GM21423 (cell line): ENCODE measurements around the gene FADS6.
"Not testable (repeated sequence)": the region's sequence is repeated elsewhere in the genome, so short reads cannot be mapped to it uniquely, and the experiment has no call there.

Experiments
- ATAC-seq: cut with Tn5 transposase; IDR thresholded peaks from one replicate; pipeline ENCODE4 v1.9.1; 2021; ENCODE audit warnings: mild to moderate bottlenecking, moderate library complexity; ENCODE audit not compliant: unreplicated experiment

The FADS6 gene

DNA sequence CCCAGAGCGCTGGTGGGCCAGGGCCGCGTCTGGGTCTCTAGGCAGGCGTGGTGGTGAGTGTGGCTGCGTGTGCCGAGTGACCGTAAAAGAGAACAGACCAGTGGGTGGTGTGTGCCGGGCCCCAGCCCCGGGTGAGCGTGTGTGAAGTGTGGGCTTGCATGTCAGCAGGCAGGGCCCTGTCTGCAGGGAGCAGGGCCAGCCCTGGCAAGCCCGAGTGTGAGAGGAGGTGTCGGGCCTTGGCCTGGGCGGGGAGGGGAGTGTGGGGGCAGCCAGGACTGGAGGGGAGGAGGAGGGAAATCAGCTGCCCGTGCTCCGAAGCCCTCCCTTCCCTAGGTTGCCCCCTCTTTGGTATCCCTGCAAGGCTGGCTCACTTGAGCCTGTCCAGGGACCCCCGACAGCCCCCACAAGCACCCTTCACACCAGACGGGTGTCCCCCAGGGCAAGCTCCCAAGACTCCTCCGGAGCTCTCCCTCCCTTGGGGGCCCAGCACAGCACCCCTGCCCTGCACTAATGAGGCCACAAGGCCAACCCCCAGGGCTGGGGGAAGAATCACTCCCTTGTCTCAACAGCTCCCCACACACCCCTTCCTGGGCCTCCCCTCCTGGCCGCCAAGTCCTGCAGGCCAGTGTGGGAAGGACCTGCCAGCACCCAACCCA lies 27.7 kb upstream of the FADS6 start:
- no peak for ATAC-seq

DNA sequence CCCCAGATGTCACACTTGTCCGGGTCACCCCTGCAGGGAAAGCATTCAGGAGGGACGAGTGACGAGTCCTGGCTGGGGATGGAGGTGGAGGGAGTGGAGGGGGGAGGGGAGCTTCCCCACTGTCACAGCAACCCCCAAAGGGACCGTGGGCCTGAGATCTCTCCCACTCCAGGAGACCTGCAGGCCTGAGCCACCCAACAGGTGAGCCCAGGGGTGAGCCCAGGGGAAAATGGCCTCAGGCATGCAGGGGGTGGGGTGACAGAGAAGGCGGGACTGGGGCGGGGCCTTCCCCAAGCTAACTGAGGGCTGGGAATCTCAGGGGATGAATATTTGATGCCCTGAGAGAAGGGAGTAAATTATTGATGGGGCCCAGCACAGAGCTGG lies 27.2 kb upstream of the FADS6 start:
- ATAC-seq: no peak

DNA sequence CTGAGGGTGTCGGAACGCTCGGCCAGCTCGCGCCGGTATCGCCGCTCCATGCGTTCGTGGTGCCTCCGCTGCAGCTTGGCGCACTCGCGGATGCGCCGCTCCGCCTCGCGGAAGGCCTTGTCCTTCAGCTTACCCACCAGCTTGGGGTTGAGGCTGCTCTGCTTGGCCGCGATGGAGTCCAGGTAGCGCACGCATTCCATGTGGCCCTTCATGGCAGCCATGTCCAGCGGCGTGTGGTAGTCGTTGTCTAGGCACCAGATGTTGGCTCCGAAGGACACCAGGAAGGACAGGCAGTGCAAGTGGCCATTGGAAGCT lies 26.8 kb upstream of the FADS6 start:
- ATAC-seq: no peak

- ATAC-seq: no peak
Measured at GRCh38 chr17:74919440-74920305, 26.2 kb upstream of the FADS6 start.

- no peak for ATAC-seq
Measured at GRCh38 chr17:74918906-74919305, 25.5 kb upstream of the FADS6 start.

DNA sequence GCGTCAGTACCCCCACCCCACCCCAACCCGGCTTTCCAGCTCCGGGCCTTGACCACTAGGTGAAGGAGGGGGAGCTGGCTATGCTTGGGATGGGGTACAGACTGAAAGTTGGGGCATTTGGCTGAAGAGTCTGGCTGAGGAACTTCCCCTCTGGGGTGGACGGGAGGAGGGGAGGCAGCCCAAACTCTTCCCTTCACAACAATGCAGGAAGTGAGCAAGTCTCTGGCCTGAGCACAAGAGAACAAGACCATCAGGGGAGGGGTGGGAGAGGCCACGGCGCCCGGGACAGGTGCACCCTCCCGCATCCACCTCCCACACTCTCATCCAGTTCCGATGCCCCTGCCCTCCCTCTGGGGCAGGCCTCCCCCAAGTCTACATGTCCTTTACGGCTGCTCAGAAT lies 24.0 kb upstream of the FADS6 start:
- no peak for ATAC-seq

DNA sequence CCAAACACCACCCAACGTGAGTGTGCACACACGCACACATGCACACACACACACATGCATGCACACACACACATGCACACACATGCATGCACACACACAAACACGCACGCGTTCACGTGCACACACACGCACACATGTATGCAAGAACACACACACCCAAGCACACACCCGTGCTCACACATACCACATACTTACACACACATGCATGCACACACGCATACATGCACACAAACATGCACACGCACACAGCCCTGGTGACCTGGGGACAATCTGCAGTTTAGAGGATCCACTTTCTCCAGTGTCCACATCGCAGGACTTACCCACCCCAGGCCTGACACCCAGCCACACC lies 23.4 kb upstream of the FADS6 start:
- ATAC-seq: no peak

DNA sequence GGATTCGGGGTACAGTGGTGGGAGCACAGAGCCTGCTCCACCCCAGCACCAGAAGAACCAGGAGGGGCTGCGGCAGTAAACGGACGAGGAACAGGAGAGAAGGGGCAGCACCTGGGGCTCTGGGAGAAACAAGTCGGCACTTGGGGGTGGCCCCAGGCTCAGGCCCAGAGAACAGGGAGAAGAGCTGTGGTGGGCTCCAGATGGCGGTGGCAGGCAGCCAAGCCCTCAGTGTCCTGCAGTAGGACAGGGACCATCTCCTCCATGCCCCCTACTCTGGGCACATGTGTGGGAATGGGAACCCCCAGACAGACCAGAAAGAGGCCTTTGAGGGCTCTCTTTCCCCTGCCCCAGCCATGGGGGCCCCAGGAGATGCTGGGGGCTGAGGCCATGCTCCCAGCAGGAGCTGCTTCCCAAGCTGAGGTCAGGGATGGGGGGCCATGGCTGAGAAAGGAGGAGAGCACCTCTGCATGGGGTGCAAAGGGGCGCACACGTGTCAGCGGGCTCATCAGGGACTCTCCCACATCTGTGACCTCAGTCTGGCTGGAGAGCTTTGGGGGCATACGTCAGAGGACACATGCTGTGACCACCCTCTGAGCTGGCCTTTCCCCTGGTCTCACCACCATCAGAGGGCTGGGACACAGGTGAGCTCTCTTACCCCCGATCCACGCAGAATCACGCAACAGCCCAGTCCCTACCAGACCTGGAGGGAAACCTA lies 22.9 kb upstream of the FADS6 start:
- ATAC-seq: no peak

DNA sequence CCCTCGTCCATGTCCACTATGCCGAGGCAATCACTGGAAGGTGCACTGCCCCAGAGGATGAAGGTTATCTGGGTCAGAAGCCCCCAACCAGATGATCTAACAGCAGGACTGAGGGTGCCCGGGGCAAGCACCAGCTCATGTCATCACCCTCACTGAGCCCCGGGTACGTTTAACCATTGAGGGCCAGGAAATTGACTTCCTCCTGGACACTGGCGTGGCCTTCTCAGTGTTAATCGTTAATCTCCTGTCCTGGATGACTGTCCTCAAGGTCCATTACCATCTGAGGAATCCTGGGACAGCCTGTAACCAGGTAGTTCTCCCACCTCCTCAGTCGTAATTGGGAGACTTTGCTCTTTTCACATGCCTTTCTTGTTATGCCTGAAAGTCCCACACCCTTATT lies 18.0 kb upstream of the FADS6 start:
- not testable (repeated sequence) for ATAC-seq

GRCh38 chr17:74909097-74909496 lies 15.7 kb upstream of the FADS6 start:
- not testable (repeated sequence) for ATAC-seq

DNA sequence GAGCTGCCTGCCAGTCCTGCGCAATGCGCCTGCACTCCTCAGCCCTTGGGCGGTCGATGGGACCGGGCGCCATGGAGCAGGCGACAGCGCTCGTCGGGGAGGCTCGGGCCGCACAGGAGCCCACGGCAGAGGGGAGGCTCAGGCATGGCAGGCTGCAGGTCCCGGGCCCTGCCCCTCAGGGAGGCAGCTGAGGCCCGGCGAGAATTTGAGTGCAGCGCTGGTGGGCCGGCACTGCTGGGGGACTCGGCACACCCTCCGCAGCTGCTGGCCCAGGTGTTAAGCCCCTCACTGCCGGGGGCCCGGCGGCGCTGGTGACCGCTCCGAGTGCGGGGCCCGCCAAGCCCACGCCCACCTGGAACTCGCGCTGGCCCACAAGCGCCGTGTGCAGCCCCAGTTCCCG lies 13.6 kb upstream of the FADS6 start:
- ATAC-seq: no peak

DNA sequence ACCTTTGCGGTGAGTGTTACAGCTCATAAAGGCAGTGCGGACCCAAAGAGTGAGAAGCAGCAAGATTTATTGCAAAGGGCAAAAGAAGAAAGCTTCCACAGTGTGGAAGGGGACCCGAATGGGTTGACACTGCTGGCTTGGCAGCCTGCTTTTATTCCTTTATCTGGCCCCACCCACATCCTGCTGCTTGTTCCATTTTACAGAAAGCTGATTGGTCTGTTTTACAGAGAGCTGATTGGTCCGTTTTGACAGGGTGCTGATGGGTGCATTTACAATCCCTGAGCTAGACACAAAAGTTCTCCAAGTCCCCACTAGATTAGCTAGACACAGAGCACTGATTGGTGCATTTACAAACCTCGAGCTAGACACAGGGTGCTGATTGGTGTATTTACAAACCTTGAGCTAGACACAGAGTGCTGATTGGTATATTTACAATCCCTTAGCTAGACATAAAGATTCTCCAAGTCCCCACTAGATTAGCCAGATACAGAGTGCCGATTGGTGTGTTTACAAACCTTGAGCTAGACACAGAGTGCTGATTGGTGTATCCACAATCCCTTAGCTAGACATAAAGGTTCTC lies 12.9 kb upstream of the FADS6 start:
- ATAC-seq: not testable (repeated sequence)

GRCh38 chr17:74904687-74905409 lies 11.4 kb upstream of the FADS6 start:
- no peak for ATAC-seq

GRCh38 chr17:74903671-74904070 lies 10.2 kb upstream of the FADS6 start:
- no peak for ATAC-seq

- no peak for ATAC-seq
Measured at GRCh38 chr17:74903034-74903433, 9.6 kb upstream of the FADS6 start.

- ATAC-seq: no peak
Measured at GRCh38 chr17:74901353-74902135, 8.1 kb upstream of the FADS6 start.

DNA sequence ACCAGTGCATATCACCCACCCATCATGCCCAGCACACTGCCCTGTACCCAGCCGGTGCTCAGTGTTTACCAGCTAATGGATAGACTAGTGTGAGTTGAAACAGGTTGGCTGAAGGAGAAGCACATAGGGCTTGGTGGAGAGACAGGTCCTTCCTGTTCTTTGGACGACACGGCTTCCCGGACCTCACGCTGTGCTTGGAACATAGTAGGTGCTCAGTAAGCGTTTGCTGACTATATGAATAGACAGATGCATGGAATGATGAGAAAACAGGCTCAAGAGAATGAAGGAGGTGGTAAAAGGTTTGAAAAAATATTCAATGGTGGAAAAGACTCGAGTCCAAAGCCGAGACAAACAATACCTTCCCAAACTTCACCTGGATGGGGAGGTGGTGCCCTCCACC lies 6.8 kb upstream of the FADS6 start:
- ATAC-seq: no peak

DNA sequence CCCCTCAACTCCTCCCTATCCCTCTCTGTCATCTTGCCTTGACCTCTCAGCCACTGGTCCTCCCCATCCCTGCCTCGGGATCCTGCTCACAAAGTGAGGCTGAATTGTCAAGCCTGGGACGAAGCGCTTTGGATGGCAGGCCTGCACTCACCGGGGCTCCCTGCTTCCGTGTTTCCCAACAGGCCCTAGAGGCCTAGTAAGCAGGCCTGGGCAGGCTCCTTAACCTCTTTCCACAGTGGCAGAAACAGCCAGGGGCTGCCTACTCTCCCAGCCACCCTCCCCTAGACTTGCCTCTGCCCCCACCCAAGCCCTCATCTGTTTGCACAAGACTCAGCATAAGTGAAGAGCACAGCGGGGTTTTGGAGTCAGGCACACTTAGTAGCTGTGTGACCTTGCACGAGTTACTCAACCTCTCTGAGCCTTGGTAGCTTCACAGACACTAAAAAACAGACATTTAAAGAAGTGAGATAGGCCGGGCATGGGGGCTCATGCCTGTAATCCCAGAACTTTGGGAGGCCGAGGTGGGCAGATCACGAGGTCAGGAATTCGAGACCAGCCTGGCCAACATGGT lies 5.0 kb upstream of the FADS6 start:
- no peak for ATAC-seq

DNA sequence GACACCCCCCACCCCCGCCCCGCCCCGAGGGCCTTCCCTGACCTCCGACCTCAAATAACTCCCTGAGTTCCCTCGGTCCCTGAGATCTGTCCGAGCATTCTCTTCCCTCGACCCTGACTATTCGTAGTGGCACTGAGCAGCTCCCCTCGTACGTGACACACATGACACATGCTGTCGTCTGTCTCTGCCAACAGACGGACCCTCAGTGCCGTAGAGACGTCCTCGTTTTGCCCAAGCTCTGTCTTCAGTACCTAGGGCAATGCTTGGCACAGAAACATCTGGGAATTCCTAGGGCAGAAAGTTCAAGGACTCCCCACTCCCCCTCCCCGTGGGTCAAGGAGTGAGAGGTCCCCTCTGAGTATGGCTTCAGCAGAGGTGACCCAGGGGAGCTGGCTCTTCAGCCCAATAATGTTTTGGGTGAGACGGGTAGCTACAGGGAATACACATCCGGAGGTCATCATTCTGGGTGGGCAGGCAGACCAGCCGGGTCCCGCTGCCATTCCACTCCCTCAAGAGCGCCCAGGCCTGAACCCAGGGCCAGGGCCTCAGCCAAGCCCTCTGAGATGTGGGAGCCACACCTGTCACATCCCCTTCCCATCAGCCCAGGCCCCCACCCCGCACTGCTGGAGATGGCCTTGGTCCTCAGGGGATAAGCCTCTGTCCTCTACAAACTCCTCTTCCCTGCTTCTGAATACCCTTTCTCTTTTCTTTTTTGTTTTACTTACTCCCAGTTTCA lies 671 bp upstream of the FADS6 start:
- no peak for ATAC-seq
